H1 (cell line): ENCODE data around the gene TMEM14C. TPM values are rescaled to one million over a fixed set of nuclear protein-coding genes. Genes with fewer than 3 reads are reported as not detected.

Experiments used
- CTCF ChIA-PET: fragments of 300-600 bp; sonication (Branson Sonifier 250); formaldehyde crosslinking; loops from one replicate; lab custom pipeline; 2021; ENCODE audit not compliant: partially characterized antibody; lab: Charles Lee
- POLR2A ChIA-PET: fragments of 300-600 bp; sonication (Branson Sonifier 250); formaldehyde crosslinking; loops from one replicate; lab custom pipeline; 2021; ENCODE audit warnings: inconsistent platforms; ENCODE audit not compliant: partially characterized antibody; lab: Charles Lee
- DNase-seq, 2 experiments: peaks; one replicate each; pipeline versions ENCODE4 v3.0.0 to v3.0.0-alpha.2; 2010 to 2022; ENCODE audit warnings: low spot score in 2 of 2, low read depth in 1 of 2, mixed read lengths in 1 of 2
- FAIRE-seq: peaks from 2 replicates; lab custom pipeline; 2011; peaks lifted over from hg19 to GRCh38; lab: Jason Lieb, UNC
- H2AFZ ChIP-seq: 2 replicates; pipeline ENCODE4 v1.8.1; 2012; ENCODE audit warnings: low read length, inconsistent platforms
- H2AK5ac ChIP-seq: 2 replicates; pipeline ENCODE4 v1.6.1; 2013; ENCODE audit warnings: low read depth, low read length
- H2BK120ac ChIP-seq: replicated peaks from 2 replicates; pipeline ENCODE3; 2013; ENCODE audit warnings: low read depth, low read length, inconsistent platforms
- H2BK12ac ChIP-seq: 2 replicates; pipeline ENCODE4 v1.6.1; 2013; ENCODE audit warnings: low read depth, low read length
- H2BK15ac ChIP-seq: 2 replicates; pipeline ENCODE4 v1.6.1; 2013; ENCODE audit warnings: low read length
- H2BK20ac ChIP-seq: 2 replicates; pipeline ENCODE4 v1.6.1; 2013; ENCODE audit warnings: low read length
- H2BK5ac ChIP-seq: 2 replicates; pipeline ENCODE4 v1.6.1; 2013; ENCODE audit warnings: low read depth, low read length
- H3K14ac ChIP-seq: 2 replicates; pipeline ENCODE4 v1.6.1; 2013; ENCODE audit warnings: inconsistent platforms; ENCODE audit not compliant: insufficient read length
- H3K18ac ChIP-seq: 2 replicates; pipeline ENCODE4 v1.6.1; 2013; ENCODE audit warnings: low read length; ENCODE audit errors: extremely low read depth
- H3K23ac ChIP-seq: 2 replicates; pipeline ENCODE4 v1.6.1; 2013; ENCODE audit warnings: inconsistent platforms; ENCODE audit not compliant: insufficient read length
- H3K23me2 ChIP-seq: 2 replicates; pipeline ENCODE4 v1.6.1; 2013; ENCODE audit warnings: low read depth, low read length
- H3K27ac ChIP-seq: 2 replicates; pipeline ENCODE4 v1.6.1; 2011; ENCODE audit warnings: low read depth, low read length, inconsistent platforms
- H3K27me3 ChIP-seq, 4 experiments: replicated peaks in 1 of 4; 1 replicate in 1 of 4; 2 replicates in 3 of 4; pipeline versions ENCODE4 v1.6.1 to v1.8.1; 2011 to 2013; ENCODE audit warnings: low read length in 3 of 4, mild to moderate bottlenecking in 3 of 4, inconsistent platforms in 2 of 4, mixed read lengths in 2 of 4, moderate library complexity in 1 of 4; ENCODE audit not compliant: control insufficient read depth in 3 of 4, insufficient read depth in 3 of 4; ENCODE audit errors: extremely low read depth in 1 of 4
- H3K36me3 ChIP-seq, 4 experiments: 2 replicates each; pipeline versions ENCODE4 v1.6.1 to v1.8.1; 2011 to 2013; ENCODE audit warnings: mild to moderate bottlenecking in 4 of 4, low read length in 3 of 4, moderate library complexity in 2 of 4, control low read depth in 1 of 4, inconsistent platforms in 1 of 4; ENCODE audit not compliant: insufficient read depth in 4 of 4, control insufficient read depth in 2 of 4
- H3K4ac ChIP-seq: replicated peaks from 2 replicates; pipeline ENCODE3; 2013; ENCODE audit warnings: low read length, low read depth, mixed read lengths, inconsistent platforms; ENCODE audit not compliant: insufficient read length
- H3K4me1 ChIP-seq, 4 experiments: replicated peaks in 1 of 4; 1 replicate in 1 of 4; 2 replicates in 3 of 4; pipeline versions ENCODE4 v1.6.1 to v1.8.1; 2011 to 2013; ENCODE audit warnings: low read length in 3 of 4, inconsistent platforms in 2 of 4, mixed read lengths in 1 of 4; ENCODE audit not compliant: insufficient read depth in 4 of 4, control insufficient read depth in 3 of 4
- H3K4me2 ChIP-seq, 2 experiments: 2 replicates each; pipeline versions ENCODE4 v1.6.1 to v1.8.1; 2011 to 2013; ENCODE audit warnings: low read depth in 2 of 2, low read length in 2 of 2, control low read depth in 1 of 2, inconsistent platforms in 1 of 2, mild to moderate bottlenecking in 1 of 2; ENCODE audit not compliant: insufficient read depth in 1 of 2
- H3K4me3 ChIP-seq, 4 experiments: fragments of 200-600, 300-600 bp in 1 of 4; sonication (generic), shearing (Covaris generic), sonication (Bioruptor Twin) in 1 of 4; 2 replicates each; pipeline versions ENCODE4 v1.5.1 to v1.8.1; 2011 to 2016; ENCODE audit warnings: low read length in 4 of 4, low read depth in 3 of 4, control low read depth in 2 of 4, inconsistent platforms in 2 of 4, mild to moderate bottlenecking in 2 of 4, mixed read lengths in 1 of 4, moderate library complexity in 1 of 4; ENCODE audit not compliant: insufficient read depth in 2 of 4; ENCODE audit errors: extremely low read depth in 1 of 4
- H3K56ac ChIP-seq: replicated peaks from 2 replicates; pipeline ENCODE3; 2013; ENCODE audit warnings: low read depth, mild to moderate bottlenecking, mixed read lengths, low read length, inconsistent platforms; ENCODE audit not compliant: insufficient read length
- H3K79me1 ChIP-seq: 2 replicates; pipeline ENCODE4 v1.6.1; 2013; ENCODE audit warnings: low read depth, low read length, control low read depth
- H3K79me2 ChIP-seq, 2 experiments: 2 replicates each; pipeline versions ENCODE4 v1.6.1 to v1.8.1; 2012 to 2013; ENCODE audit warnings: low read length in 2 of 2, mild to moderate bottlenecking in 2 of 2, inconsistent platforms in 1 of 2; ENCODE audit not compliant: insufficient read depth in 2 of 2, control insufficient read depth in 1 of 2
- H3K9ac ChIP-seq, 4 experiments: replicated peaks in 1 of 4; 1 replicate in 1 of 4; 2 replicates in 3 of 4; pipeline versions ENCODE4 v1.6.1 to v1.8.1; 2011 to 2013; ENCODE audit warnings: low read depth in 3 of 4, low read length in 3 of 4, control low read depth in 2 of 4, mild to moderate bottlenecking in 2 of 4, moderate library complexity in 2 of 4, inconsistent platforms in 1 of 4; ENCODE audit errors: extremely low read depth in 1 of 4
- H3K9me3 ChIP-seq, 2 experiments: 2 replicates each; pipeline versions ENCODE4 v1.6.1 to v1.8.1; 2012 to 2013; ENCODE audit warnings: mild to moderate bottlenecking in 2 of 2, moderate library complexity in 2 of 2, control low read depth in 1 of 2, inconsistent platforms in 1 of 2, low read depth in 1 of 2, low read length in 1 of 2, mixed read lengths in 1 of 2; ENCODE audit not compliant: insufficient read depth in 2 of 2
- H4K20me1 ChIP-seq, 2 experiments: replicated peaks in 1 of 2; 2 replicates each; pipeline versions ENCODE3 to v1.8.1; 2011 to 2013; ENCODE audit warnings: inconsistent platforms in 2 of 2, low read length in 2 of 2, mild to moderate bottlenecking in 1 of 2; ENCODE audit not compliant: insufficient read depth in 2 of 2, control insufficient read depth in 1 of 2
- H4K5ac ChIP-seq: 2 replicates; pipeline ENCODE4 v1.6.1; 2013; ENCODE audit warnings: low read length, low read depth, mixed read lengths, inconsistent platforms; ENCODE audit not compliant: insufficient read length
- H4K8ac ChIP-seq: 2 replicates; pipeline ENCODE4 v1.8.0; 2013; ENCODE audit warnings: mild to moderate bottlenecking, moderate library complexity, low read length, inconsistent platforms; ENCODE audit not compliant: insufficient read depth; ENCODE audit errors: extremely low read depth
- H4K91ac ChIP-seq: replicated peaks from 2 replicates; pipeline ENCODE3; 2013; ENCODE audit warnings: low read length, mixed read lengths, inconsistent platforms; ENCODE audit not compliant: insufficient read length
- BRCA1 ChIP-seq: IDR thresholded peaks from 2 replicates; pipeline ENCODE4 v1.6.1; 2012; ENCODE audit warnings: low read depth, low read length, improper control_type of control experiment
- CHD2 ChIP-seq: IDR thresholded peaks from 2 replicates; pipeline ENCODE4 v1.6.1; 2012; ENCODE audit warnings: low read length, improper control_type of control experiment
- EP300 ChIP-seq, 2 experiments: IDR thresholded peaks; 1 replicate in 1 of 2; 2 replicates in 1 of 2; pipeline ENCODE4 v1.6.1; 2011 to 2012; ENCODE audit warnings: low read depth in 2 of 2, low read length in 2 of 2, mild to moderate bottlenecking in 2 of 2, borderline replicate concordance in 1 of 2, inconsistent platforms in 1 of 2, moderate library complexity in 1 of 2
- HDAC6 ChIP-seq: IDR thresholded peaks from one replicate; pipeline ENCODE4 v1.7.1; 2012; ENCODE audit warnings: low read depth, mild to moderate bottlenecking, inconsistent platforms, low read length, moderate library complexity
- SP1 ChIP-seq: IDR thresholded peaks from 2 replicates; pipeline ENCODE4 v1.6.1; 2011; ENCODE audit warnings: low read depth, low read length
- ZNF274 ChIP-seq: IDR thresholded peaks from 2 replicates; pipeline ENCODE4 v1.7.0; 2012; ENCODE audit warnings: low read length, borderline replicate concordance; ENCODE audit errors: extremely low read depth
- WGBS, 2 experiments: shearing (Covaris generic) in 1 of 2; methylation state at CpG; one replicate each; pipeline versions ENCODE4 v1.1.6 to v1.1.7; 2013 to 2015; ENCODE audit warnings: low lambda C conversion rate in 2 of 2, mixed read lengths in 2 of 2, inconsistent platforms in 1 of 2, low coverage in 1 of 2, missing lambda C conversion rate in 1 of 2; ENCODE audit not compliant: insufficient replicate concordance in 2 of 2, insufficient coverage in 1 of 2, insufficient read length in 1 of 2; ENCODE audit errors: extremely low coverage in 1 of 2, missing lambda C conversion rate in 1 of 2; 5-methylcytosine and 5-hydroxymethylcytosine counted together
- polyA plus RNA-seq, 7 experiments: library from polyadenylated mRNA; depleted of rRNA in 3 of 7; stranded (reverse) in 5 of 7; unstranded in 2 of 7; fragments of >200 nt in 5 of 7; fragments of 200-250 nt in 2 of 7; gene quantifications; 1 replicate in 5 of 7; 2 replicates in 1 of 7; 4 replicates in 1 of 7; pipeline versions ENCODE4 v1.2.1 to v1.2.3, GENCODE V29; 2011 to 2013; ENCODE audit warnings: missing spikeins in 2 of 7, mixed read lengths in 2 of 7
- total RNA-seq: library from RNA; stranded (reverse); fragmentation: NEBNext Ultra II Directional; extraction: Animal tissue kit (Norgen Biotek cat#: 25700); gene quantifications from 2 replicates; pipeline ENCODE4 v1.2.1, GENCODE V29; 2021

The TMEM14C gene
- total and polyA plus RNA-seq, 2 of the 8 experiments (the other 6 are each of a cell fraction or from before 2014, with no cell fraction given) = 116 to 157 TPM

DNA sequence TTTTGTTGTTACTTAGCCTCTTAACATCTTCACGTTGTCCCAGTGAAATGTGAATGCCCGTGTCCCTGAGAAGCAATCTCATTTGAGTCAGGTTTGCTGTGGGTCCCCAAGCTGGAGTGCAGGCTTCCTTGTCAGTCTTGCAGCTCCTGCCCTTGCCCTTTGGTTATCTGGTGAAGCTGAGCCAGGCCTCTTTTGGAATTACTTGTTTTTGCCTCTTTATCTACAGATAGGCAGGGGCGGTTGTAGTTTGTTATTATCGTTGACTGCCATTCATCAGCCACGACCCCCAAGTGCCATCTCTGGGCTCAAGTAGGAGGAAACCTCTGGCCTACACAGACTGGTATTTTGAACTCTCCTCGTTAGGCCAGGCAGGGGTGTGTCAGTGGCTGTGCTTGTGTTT is 2.2 kb downstream of the TMEM14C start:
- no peak overlapping the region for H3K14ac ChIP-seq
- H3K79me2 ChIP-seq = peaks cover 8 to 18% of the 10 kb centered on the region in 2 experiments; a peak in 3 of 4 replicates
- no peak overlapping the region for H3K4ac ChIP-seq
- no peak overlapping the region for H3K9ac ChIP-seq
- no peaks in the 10 kb centered on the region for H3K27me3 ChIP-seq
- FAIRE-seq (no peak), DNase-seq (no peak)
- H4K20me1 ChIP-seq = no peaks in the 10 kb centered on the region
- H2BK15ac ChIP-seq = no peak overlapping the region
- no peak overlapping the region for H3K23ac ChIP-seq
- H3K4me1 ChIP-seq = peaks cover 0 to 12% (median 4%) of the 10 kb centered on the region in 4 experiments; a peak in 3 of 7 replicates
- H2BK20ac ChIP-seq = no peak overlapping the region
- H3K23me2 ChIP-seq = peaks cover 4% of the 10 kb centered on the region; the same call in 1 of the 2 replicates
- no peak overlapping the region for H2BK120ac ChIP-seq
- no peak overlapping the region for H3K27ac ChIP-seq
- POLR2A ChIA-PET = interaction anchor here (0.5 to 6.9 kb wide), 7 partner anchors 8 to 263 kb away, joined by 3 to 39 read pairs (median 7); partner anchors contain the start of genes C6orf52, PAK1IP1 and TMEM14B
- TF ChIP-seq EP300 (IDR thresholded peaks at IDR 0.05; ENCODE audit: borderline replicate concordance in 1 of 2, low read depth in 2 of 2, low read length in 2 of 2) (no peak), SP1 (no peak), ZNF274 (no peak), CHD2 (no peak), BRCA1 (no peak), HDAC6 (no peak)
- peaks cover 4 to 37% (median 14%) of the 10 kb centered on the region in 4 experiments; a peak in 7 of 8 replicates for H3K36me3 ChIP-seq
- 86% methylated on average over 6 of the region's 6 CpGs; no CpG with 5 or more reads in 1 of the 2 experiments for WGBS, 2 experiments
- no peak overlapping the region for H3K56ac ChIP-seq
- peaks cover 0 to 1% of the 10 kb centered on the region in 2 experiments; a peak in 1 of 4 replicates for H3K9me3 ChIP-seq
- H2BK5ac ChIP-seq = no peak overlapping the region
- CTCF ChIA-PET = interaction anchor here (1.6 to 1.7 kb wide), 2 partner anchors 8 to 22 kb away, joined by 7 to 9 read pairs; partner anchors contain the start of gene TMEM14B
- H3K18ac ChIP-seq = no peak overlapping the region
- no peak overlapping the region for H2AFZ ChIP-seq
- H4K91ac ChIP-seq = no peak overlapping the region
- no peak overlapping the region; a peak in 1 of 4 replicates for H3K4me2 ChIP-seq
- H2BK12ac ChIP-seq = no peak overlapping the region
- H4K5ac ChIP-seq = no peak overlapping the region
- H3K4me3 ChIP-seq = no peak overlapping the region
- H3K79me1 ChIP-seq = peaks cover 8% of the 10 kb centered on the region; the same call in 1 of the 2 replicates
- H4K8ac ChIP-seq = no peak overlapping the region
- H2AK5ac ChIP-seq = no peak overlapping the region
